ENCODE data around the gene MCTP1.
"Not testable (repeated sequence)": the region's sequence is repeated elsewhere in the genome, so short reads cannot be mapped to it uniquely, and the experiment has no call there.

MCTP1 gene

GRCh38 chr5:94855543-94855942, 429.4 kb downstream of the MCTP1 start:
- DNase-seq, result no peak

- DNase-seq, result no peak
Measured at GRCh38 chr5:94853120-94853519, 431.8 kb downstream of the MCTP1 start.

GRCh38 chr5:94850960-94851359, 433.9 kb downstream of the MCTP1 start:
- no peak for DNase-seq

- no peak for DNase-seq
Measured at GRCh38 chr5:94849821-94850736, 434.8 kb downstream of the MCTP1 start.

GRCh38 chr5:94849324-94849723, 435.6 kb downstream of the MCTP1 start:
- DNase-seq, result no peak

- no peak for DNase-seq
Measured at GRCh38 chr5:94847726-94848125, 437.2 kb downstream of the MCTP1 start.

- DNase-seq, result no peak
Measured at GRCh38 chr5:94847019-94847418, 437.9 kb downstream of the MCTP1 start.

GRCh38 chr5:94845696-94846095, 439.2 kb downstream of the MCTP1 start:
- not testable (repeated sequence) for DNase-seq

- no peak for DNase-seq
Measured at GRCh38 chr5:94841598-94842322, 443.1 kb downstream of the MCTP1 start.

- DNase-seq, result no peak
Measured at GRCh38 chr5:94833851-94834250, 451.0 kb downstream of the MCTP1 start.

GRCh38 chr5:94832685-94833084, 452.2 kb downstream of the MCTP1 start:
- peak; percentile 48 to 73 for DNase-seq

GRCh38 chr5:94830520-94830919, 454.4 kb downstream of the MCTP1 start:
- no peak for DNase-seq

- not testable (repeated sequence) for DNase-seq
Measured at GRCh38 chr5:94828222-94828621, 456.7 kb downstream of the MCTP1 start.

GRCh38 chr5:94820488-94820887, 464.4 kb downstream of the MCTP1 start:
- DNase-seq, result no peak

GRCh38 chr5:94818904-94819303, 466.0 kb downstream of the MCTP1 start:
- DNase-seq, result no peak

GRCh38 chr5:94815313-94816039, 469.4 kb downstream of the MCTP1 start:
- DNase-seq, result no peak

GRCh38 chr5:94812232-94812631, 472.7 kb downstream of the MCTP1 start:
- no peak for DNase-seq

GRCh38 chr5:94811331-94811730, 473.6 kb downstream of the MCTP1 start:
- no peak for DNase-seq

GRCh38 chr5:94810877-94811276, 474.0 kb downstream of the MCTP1 start:
- DNase-seq, result no peak

- DNase-seq, result no peak
Measured at GRCh38 chr5:94810281-94810680, 474.6 kb downstream of the MCTP1 start.

- DNase-seq, result no peak
Measured at GRCh38 chr5:94808497-94808896, 476.4 kb downstream of the MCTP1 start.

- no peak for DNase-seq
Measured at GRCh38 chr5:94807985-94808384, 476.9 kb downstream of the MCTP1 start.

GRCh38 chr5:94802450-94802849, 482.4 kb downstream of the MCTP1 start:
- DNase-seq, result no peak

All from NCI-H187 (cell line).